Measurements from ENCODE around the gene GPR160. TPM values are rescaled to one million over a fixed set of nuclear protein-coding genes. Genes with fewer than 3 reads are reported as not detected.
"Not testable (repeated sequence)": the region's sequence is repeated elsewhere in the genome, so short reads cannot be mapped to it uniquely, and the experiment has no call there.

Gene GPR160
- total RNA-seq, 1 donor from 2014 or later: 0.45 TPM

DNA sequence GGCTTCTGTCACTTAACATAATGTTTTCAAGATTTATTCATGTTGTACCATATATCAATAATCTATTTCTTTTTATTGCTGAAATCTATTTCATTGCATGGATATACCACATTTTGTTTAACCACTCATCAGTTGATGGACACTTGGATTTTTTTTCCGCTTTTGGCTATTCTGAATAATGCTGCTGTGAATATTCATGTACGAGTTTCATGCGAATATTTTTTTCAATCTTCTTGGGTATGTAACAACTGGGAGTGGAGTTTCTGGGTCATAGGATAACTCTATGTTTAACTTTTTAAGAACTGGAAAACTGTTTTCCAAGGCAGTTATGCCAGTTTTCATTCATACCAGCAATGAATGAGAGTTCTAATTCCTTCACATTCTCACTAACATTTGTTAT lies 21.7 kb upstream of the GPR160 start:
- peaks cover 17% of the 10 kb centered on the region for H3K27me3 Mint-ChIP-seq (ENCODE audit: low read depth)
- H3K4me1 Mint-ChIP-seq: no peaks in the 10 kb centered on the region
- TF ChIP-seq, protein P1, sequence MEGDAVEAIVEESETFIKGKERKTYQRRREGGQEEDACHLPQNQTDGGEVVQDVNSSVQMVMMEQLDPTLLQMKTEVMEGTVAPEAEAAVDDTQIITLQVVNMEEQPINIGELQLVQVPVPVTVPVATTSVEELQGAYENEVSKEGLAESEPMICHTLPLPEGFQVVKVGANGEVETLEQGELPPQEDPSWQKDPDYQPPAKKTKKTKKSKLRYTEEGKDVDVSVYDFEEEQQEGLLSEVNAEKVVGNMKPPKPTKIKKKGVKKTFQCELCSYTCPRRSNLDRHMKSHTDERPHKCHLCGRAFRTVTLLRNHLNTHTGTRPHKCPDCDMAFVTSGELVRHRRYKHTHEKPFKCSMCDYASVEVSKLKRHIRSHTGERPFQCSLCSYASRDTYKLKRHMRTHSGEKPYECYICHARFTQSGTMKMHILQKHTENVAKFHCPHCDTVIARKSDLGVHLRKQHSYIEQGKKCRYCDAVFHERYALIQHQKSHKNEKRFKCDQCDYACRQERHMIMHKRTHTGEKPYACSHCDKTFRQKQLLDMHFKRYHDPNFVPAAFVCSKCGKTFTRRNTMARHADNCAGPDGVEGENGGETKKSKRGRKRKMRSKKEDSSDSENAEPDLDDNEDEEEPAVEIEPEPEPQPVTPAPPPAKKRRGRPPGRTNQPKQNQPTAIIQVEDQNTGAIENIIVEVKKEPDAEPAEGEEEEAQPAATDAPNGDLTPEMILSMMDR (IDR thresholded peaks at IDR 0.05; ENCODE audit: unreplicated experiment): no peak
- H3K4me3 Mint-ChIP-seq: no peak overlapping the region
- no peak for DNase-seq (ENCODE audit: low spot score in 2 of 2, unreplicated experiment in 2 of 2)
- H3K9me3 Mint-ChIP-seq: no peaks in the 10 kb centered on the region
- H3K36me3 Mint-ChIP-seq: no peaks in the 10 kb centered on the region
- H3K27ac Mint-ChIP-seq: no peak overlapping the region

DNA sequence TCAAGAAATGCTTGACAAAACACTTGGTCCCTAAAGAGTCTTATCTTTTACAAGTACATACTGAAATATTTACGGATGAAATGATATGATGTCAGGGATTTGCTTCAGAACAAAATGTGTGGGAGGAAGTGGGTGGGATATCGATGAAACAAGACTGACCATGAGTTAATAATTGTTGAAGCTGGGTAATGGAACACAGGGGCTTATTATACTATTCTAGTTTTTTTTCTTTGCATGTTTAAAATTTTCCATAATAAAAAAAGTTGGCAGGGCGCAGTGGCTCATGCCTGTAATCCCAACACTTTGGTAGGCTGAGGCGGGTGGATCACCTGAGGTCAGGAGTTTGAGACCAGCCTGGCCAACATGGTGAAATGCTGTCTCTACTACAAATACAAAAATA lies 18.5 kb upstream of the GPR160 start:
- not testable (repeated sequence) for H3K4me3 Mint-ChIP-seq; H3K36me3 Mint-ChIP-seq; DNase-seq (ENCODE audit: low spot score in 2 of 2, unreplicated experiment in 2 of 2); H3K4me1 Mint-ChIP-seq; H3K9me3 Mint-ChIP-seq; H3K27ac Mint-ChIP-seq
- peaks cover 17% of the 10 kb centered on the region for H3K27me3 Mint-ChIP-seq (ENCODE audit: low read depth)

DNA sequence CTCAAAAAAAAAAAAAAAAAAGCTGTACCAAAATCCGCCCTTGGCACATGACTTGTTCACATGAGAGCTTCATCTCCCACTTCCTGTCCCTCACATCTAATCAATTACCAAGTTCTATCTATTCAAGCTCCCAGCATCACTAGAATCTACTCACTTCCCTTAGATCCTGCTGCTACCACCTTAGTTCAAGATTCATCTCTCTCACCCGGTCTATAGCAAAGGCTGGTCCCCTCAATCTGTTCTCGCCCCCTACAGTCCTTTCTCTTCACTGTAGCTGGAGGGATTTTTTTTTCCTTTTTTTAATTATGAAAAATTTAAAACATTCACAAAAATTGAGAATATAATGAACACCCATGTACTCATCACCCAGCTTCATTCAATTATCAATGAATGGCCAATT lies 16.7 kb upstream of the GPR160 start:
- H3K27ac Mint-ChIP-seq: no peak overlapping the region
- H3K9me3 Mint-ChIP-seq: no peaks in the 10 kb centered on the region
- H3K27me3 Mint-ChIP-seq (ENCODE audit: low read depth): peaks cover 21% of the 10 kb centered on the region
- no peaks in the 10 kb centered on the region for H3K4me1 Mint-ChIP-seq
- DNase-seq (ENCODE audit: low spot score in 2 of 2, unreplicated experiment in 2 of 2): no peak
- no peaks in the 10 kb centered on the region for H3K36me3 Mint-ChIP-seq
- H3K4me3 Mint-ChIP-seq: no peak overlapping the region
- TF ChIP-seq, protein P1 (IDR thresholded peaks at IDR 0.05; ENCODE audit: unreplicated experiment): no peak

DNA sequence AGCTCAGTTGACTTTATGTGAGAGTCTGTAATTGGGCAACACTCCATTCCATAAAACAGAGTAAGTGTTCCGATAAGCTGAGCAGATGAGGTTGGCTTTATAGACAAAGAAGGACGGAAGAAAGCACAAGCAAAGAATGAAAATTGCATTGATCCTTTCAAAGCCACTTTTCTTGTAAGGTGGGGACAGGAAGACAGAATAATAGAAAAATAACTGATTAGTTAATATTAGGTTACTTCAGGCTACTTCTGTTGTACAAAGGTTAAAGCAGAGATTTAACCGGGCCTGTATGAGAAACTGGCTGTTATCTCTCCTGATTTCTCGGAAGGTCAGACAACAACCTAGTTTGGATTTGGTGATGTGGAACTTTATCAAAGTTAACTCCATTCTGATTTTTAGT lies 15.5 kb upstream of the GPR160 start:
- H3K4me1 Mint-ChIP-seq: no peaks in the 10 kb centered on the region
- TF ChIP-seq, protein P1 (IDR thresholded peaks at IDR 0.05; ENCODE audit: unreplicated experiment): no peak
- no peak overlapping the region for H3K27ac Mint-ChIP-seq
- no peaks in the 10 kb centered on the region for H3K36me3 Mint-ChIP-seq
- H3K4me3 Mint-ChIP-seq: no peak overlapping the region
- H3K9me3 Mint-ChIP-seq: no peaks in the 10 kb centered on the region
- peaks cover 16% of the 10 kb centered on the region for H3K27me3 Mint-ChIP-seq (ENCODE audit: low read depth)
- DNase-seq (ENCODE audit: low spot score in 2 of 2, unreplicated experiment in 2 of 2): no peak

DNA sequence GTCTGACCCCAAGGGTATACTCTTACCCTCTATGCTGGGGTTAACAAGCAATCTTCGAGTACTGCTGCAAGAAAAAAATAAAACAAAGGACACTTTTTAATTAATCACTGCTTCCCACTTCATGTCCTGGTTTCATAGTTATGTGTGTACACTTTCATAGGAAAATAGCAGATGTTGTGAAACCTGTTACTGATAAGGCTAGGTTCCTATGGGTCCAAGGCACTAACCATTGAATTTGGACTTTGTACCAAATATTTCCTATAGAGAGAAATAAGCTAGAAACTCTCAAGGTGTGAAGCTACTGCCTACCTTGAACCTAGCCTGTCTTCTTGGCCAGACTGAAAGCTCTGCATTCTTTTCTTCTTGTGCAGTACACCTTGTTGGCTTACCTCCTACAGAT lies 14.6 kb upstream of the GPR160 start:
- TF ChIP-seq, protein P1 (IDR thresholded peaks at IDR 0.05; ENCODE audit: unreplicated experiment): no peak
- Mint-ChIP-seq H3K4me3 (no peak overlapping the region), H3K36me3 (no peaks in the 10 kb centered on the region), H3K27ac (no peak overlapping the region), H3K27me3 (ENCODE audit: low read depth) (peaks cover 12% of the 10 kb centered on the region), H3K9me3 (no peaks in the 10 kb centered on the region), H3K4me1 (no peaks in the 10 kb centered on the region)
- DNase-seq (ENCODE audit: low spot score in 2 of 2, unreplicated experiment in 2 of 2): no peak

DNA sequence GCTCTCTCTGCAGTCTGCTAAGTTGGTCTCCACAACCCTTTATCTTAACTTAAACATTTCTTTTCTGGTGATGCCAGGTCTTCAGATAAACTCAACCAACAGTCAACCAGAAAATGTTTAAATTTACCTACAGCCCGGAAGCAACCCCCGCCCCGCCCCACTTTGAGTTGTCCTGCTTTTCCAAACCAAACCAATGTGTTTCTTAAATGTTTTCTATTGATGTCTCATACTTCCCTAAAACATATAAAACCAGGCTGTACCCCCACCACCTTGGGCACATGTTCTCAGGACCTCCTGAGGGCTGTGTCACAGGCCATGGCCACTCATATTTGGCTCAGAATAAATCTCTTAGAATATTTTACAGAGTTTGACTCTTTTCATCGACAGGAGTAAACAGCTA lies 13.2 kb upstream of the GPR160 start:
- Mint-ChIP-seq H3K9me3 (no peaks in the 10 kb centered on the region), H3K27ac (no peak overlapping the region), H3K27me3 (ENCODE audit: low read depth) (peaks cover 8% of the 10 kb centered on the region), H3K4me1 (no peaks in the 10 kb centered on the region), H3K36me3 (no peaks in the 10 kb centered on the region), H3K4me3 (no peak overlapping the region)
- TF ChIP-seq, protein P1 (IDR thresholded peaks at IDR 0.05; ENCODE audit: unreplicated experiment): no peak
- DNase-seq (ENCODE audit: low spot score in 2 of 2, unreplicated experiment in 2 of 2): no peak
